Measurements from ENCODE around the gene RDX.

- TF ChIP-seq CTCF (conservative IDR thresholded peaks at IDR 0.05 in 1 of 2, IDR thresholded peaks at IDR 0.05 in 1 of 2; ENCODE audit: low read depth in 1 of 2, low read length in 2 of 2), result no peak
- no peak for TF ChIP-seq EZH2 (IDR thresholded peaks at IDR 0.05; ENCODE audit: low read length, missing control alignments)
Measured at GRCh38 chr11:110323786-110324185, 27.4 kb upstream of the RDX start.

All from fibroblast of lung (primary cell).